Body of pancreas (tissue), 4 donors: Measurements from ENCODE around the gene CCN5. TPM values are rescaled to one million over a fixed set of nuclear protein-coding genes. Genes with fewer than 3 reads are reported as not detected.
A peak's percentile ranks its signal among the peaks of the same experiment; 100 is the strongest.

Experiments
- ATAC-seq: fragments of 150-250 bp; one replicate; pipeline ENCODE4 v1.9.1; 2016
- DNase-seq, 4 donors: peaks; one replicate each; pipeline ENCODE4 v3.0.0-alpha.2; 2019
- H3K27ac ChIP-seq, 4 donors: fragments of 200-600 bp; sonication (generic); 1 replicate in 3 of 4; 2 replicates in 1 of 4; pipeline versions ENCODE4 v1.5.1 to v1.6.1; 2016 to 2019; ENCODE audit warnings: mild to moderate bottlenecking in 1 of 4, mixed read lengths in 1 of 4, moderate library complexity in 1 of 4
- H3K27me3 ChIP-seq, 2 donors: fragments of 200-600 bp; sonication (generic); one replicate each; pipeline ENCODE4 v1.6.0; 2016; ENCODE audit warnings: mild to moderate bottlenecking in 1 of 2
- H3K36me3 ChIP-seq, 2 donors: fragments of 200-600 bp; sonication (generic); replicated peaks in 1 of 2; 2 replicates each; pipeline ENCODE4 v1.5.1; 2016; ENCODE audit warnings: low read depth in 2 of 2; ENCODE audit not compliant: insufficient read depth in 1 of 2
- H3K4me1 ChIP-seq: fragments of 200-600 bp; sonication (generic); one replicate; pipeline ENCODE4 v1.6.0; 2016
- H3K4me3 ChIP-seq, 2 donors: fragments of 200-600 bp; sonication (generic); 1 replicate in 1 of 2; 2 replicates in 1 of 2; pipeline ENCODE4 v1.5.1; 2016 to 2019
- H3K9me3 ChIP-seq, 3 donors: fragments of 200-600 bp; sonication (generic); 1 replicate in 2 of 3; 2 replicates in 1 of 3; pipeline ENCODE4 v1.5.1; 2016
- POLR2A ChIP-seq, 3 donors: fragments of 450-650 bp; IDR thresholded peaks; one replicate each; pipeline ENCODE4 v1.6.1; 2016; ENCODE audit warnings: antibody characterized with exemption in 3 of 3, mild to moderate bottlenecking in 2 of 3
- WGBS, 2 donors: methylation state at CpG; one replicate each; pipeline ENCODE4 v1.1.5; 2017; 5-methylcytosine and 5-hydroxymethylcytosine counted together
- intact Hi-C: fragments of 100-400 bp; cut with DNase I; formaldehyde crosslinking; loops from one replicate; pipeline ENCODE4 v1.15.1; 2023
- total RNA-seq, 2 donors: library from RNA; depleted of rRNA; stranded (reverse); fragments of >200 nt; gene quantifications; one replicate each; pipeline ENCODE4 v1.1.0, GENCODE V29; 2016
- TF ChIP-seq, protein P1 (sequence below), 7 experiments: fragments of 450-650 bp in 4 of 7; fragments of 200-600 bp in 3 of 7; sonication (generic) in 3 of 7; IDR thresholded peaks; one replicate each; pipeline ENCODE4 v1.5.1; 2016 to 2019; ENCODE audit warnings: antibody characterized with exemption in 7 of 7

The CCN5 gene
- total RNA-seq, 2 donors from 2014 or later, result 7.9 to 18.2 TPM

DNA sequence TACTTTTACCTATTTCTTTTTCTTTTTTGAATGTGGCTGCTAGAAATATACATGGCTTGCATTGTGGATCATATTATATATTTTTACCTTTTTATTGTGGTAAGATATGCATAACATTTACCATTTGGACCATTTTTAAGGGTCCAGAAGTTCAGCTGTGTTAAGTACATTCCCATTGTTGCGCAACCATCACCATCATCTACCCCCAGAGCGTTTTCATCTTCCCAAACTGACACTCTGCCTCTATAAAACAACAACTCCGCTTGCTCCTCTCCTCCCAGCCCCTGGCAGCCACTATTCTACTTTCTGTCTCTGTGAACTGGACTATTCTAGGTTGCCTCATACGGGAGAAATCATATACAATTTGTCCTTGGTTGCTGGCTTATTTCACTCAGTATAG lies 28.2 kb upstream of the CCN5 start:
- intact Hi-C loops, result loop anchor here (10.0 kb wide), 1 partner anchor 48 kb away; no protein-coding TSS in a partner anchor
- WGBS, 2 donors, result 72 to 88% methylated on average over 4 of the region's 4 CpGs
- H3K27ac ChIP-seq, result no peak overlapping the region
- H3K27me3 ChIP-seq, result no peaks in the 10 kb centered on the region
- no peaks in the 10 kb centered on the region for H3K36me3 ChIP-seq
- ATAC-seq (no peak), DNase-seq (no peak)
- H3K9me3 ChIP-seq, result no peaks in the 10 kb centered on the region
- H3K4me1 ChIP-seq, result peaks cover 6% of the 10 kb centered on the region
- no peak for TF ChIP-seq POLR2A (IDR thresholded peaks at IDR 0.05)
- TF ChIP-seq, protein P1, sequence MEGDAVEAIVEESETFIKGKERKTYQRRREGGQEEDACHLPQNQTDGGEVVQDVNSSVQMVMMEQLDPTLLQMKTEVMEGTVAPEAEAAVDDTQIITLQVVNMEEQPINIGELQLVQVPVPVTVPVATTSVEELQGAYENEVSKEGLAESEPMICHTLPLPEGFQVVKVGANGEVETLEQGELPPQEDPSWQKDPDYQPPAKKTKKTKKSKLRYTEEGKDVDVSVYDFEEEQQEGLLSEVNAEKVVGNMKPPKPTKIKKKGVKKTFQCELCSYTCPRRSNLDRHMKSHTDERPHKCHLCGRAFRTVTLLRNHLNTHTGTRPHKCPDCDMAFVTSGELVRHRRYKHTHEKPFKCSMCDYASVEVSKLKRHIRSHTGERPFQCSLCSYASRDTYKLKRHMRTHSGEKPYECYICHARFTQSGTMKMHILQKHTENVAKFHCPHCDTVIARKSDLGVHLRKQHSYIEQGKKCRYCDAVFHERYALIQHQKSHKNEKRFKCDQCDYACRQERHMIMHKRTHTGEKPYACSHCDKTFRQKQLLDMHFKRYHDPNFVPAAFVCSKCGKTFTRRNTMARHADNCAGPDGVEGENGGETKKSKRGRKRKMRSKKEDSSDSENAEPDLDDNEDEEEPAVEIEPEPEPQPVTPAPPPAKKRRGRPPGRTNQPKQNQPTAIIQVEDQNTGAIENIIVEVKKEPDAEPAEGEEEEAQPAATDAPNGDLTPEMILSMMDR (IDR thresholded peaks at IDR 0.05), result no peak
- no peak overlapping the region for H3K4me3 ChIP-seq

DNA sequence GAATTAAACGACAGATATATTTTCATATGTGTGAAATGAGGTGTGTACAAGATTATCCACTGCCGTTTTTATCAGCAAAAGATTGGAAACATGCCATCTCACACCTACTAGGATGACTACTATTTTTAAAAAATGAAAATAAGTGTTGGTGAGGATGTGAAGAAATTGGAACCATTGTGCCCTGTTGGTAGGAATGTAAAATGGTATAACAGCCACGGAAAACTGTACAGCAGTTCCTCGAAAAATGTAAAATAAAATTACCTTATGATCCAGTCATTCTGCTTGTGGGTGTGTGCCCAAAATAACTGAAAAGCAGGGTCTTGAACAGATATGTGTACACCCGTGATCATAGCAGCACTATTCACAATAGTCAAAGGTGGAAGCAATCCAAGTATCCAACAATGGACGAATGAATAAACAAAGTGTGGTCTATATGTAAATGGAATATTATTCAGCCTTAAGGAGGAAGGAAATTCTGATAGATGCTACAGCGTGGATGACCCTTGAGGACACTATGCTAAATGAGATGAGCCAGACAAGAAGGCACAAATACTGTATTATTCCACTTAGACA lies 27.0 kb upstream of the CCN5 start:
- no peaks in the 10 kb centered on the region for H3K36me3 ChIP-seq
- intact Hi-C loops, result loop anchor here (10.0 kb wide), 1 partner anchor 47 kb away; no protein-coding TSS in a partner anchor
- DNase-seq, result no peak
- TF ChIP-seq POLR2A (IDR thresholded peaks at IDR 0.05), result no peak
- TF ChIP-seq, protein P1 (IDR thresholded peaks at IDR 0.05), result no peak
- peaks cover 6% of the 10 kb centered on the region for H3K4me1 ChIP-seq
- ATAC-seq, result no peak
- no peaks in the 10 kb centered on the region for H3K9me3 ChIP-seq
- no peaks in the 10 kb centered on the region for H3K27me3 ChIP-seq
- H3K4me3 ChIP-seq, result no peak overlapping the region
- no peak overlapping the region for H3K27ac ChIP-seq
- WGBS, 2 donors, result 35 to 41% methylated on average over 7 of the region's 7 CpGs

DNA sequence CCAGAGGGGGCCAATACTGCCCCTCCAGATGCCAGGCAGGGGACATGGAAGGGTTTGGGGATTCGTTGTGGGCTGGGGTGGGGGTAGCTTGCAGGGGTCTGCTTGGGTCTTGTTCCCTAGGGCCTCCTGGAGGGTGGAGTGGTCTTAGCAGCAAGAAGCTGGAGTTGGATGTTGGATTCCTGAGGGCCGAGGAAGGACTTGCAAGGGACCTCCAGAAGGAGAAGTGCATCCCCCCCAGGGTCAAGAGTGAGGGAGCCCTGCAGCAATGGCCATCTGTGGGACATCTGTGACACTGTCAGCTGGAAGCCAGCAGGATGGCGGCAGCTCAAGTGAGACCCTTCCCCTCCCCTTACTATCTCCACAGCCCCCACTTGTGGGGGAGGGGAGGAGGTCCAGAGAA lies 25.4 kb upstream of the CCN5 start:
- ATAC-seq, result no peak
- Histone ChIP-seq H3K27ac (no peak overlapping the region), H3K9me3 (no peaks in the 10 kb centered on the region), H3K4me1 (peaks cover 6% of the 10 kb centered on the region), H3K27me3 (no peaks in the 10 kb centered on the region), H3K36me3 (no peaks in the 10 kb centered on the region), H3K4me3 (no peak overlapping the region)
- no peak for DNase-seq
- WGBS, 2 donors, result 65% methylated on average over 3 of the region's 3 CpGs; no CpG with 5 or more reads in 1 of the 2 donors
- intact Hi-C loops, result loop anchor here (10.0 kb wide), 1 partner anchor 45 kb away; no protein-coding TSS in a partner anchor
- TF ChIP-seq, protein P1 (IDR thresholded peaks at IDR 0.05), result no peak
- no peak for TF ChIP-seq POLR2A (IDR thresholded peaks at IDR 0.05)

DNA sequence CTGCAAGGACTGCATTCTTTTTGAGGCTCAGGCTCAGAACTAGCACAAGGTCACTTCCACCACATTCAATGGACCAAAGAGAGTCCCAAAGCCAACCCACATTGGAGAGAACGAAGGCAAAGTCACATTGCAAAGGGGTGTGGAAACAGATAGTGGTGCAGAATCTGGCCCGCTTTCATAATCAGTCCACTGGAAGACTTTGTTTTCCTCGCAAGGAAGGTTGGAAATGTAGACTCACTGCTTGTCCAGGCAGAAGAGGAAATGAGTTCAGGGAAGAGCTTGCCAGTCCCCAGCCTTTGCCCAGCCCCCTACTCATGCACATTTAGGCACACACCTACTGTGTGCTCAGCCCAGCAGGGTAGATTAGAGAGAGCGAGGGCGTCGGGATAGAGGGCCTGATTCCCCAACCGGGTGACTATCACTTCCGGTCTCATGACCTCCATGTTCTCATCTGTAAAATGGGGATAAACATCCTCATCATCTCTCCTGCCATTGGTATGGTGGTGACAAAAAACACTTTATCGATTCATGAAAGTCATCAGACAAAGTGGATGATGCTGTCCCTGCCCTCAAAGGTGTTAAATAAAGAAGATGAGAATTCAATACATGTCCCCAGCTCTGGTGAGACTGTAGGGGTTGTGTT lies 24.3 kb upstream of the CCN5 start:
- Histone ChIP-seq H3K4me1 (no peaks in the 10 kb centered on the region), H3K27me3 (no peaks in the 10 kb centered on the region), H3K27ac (no peak overlapping the region), H3K4me3 (no peak overlapping the region), H3K36me3 (no peaks in the 10 kb centered on the region), H3K9me3 (no peaks in the 10 kb centered on the region)
- DNase-seq, result peak in 1 of 4 donors; percentile 35
- 76 to 81% methylated on average over 6 to 9 of the region's 9 CpGs for WGBS, 2 donors
- intact Hi-C loops, result no loop called here
- ATAC-seq, result no peak
- TF ChIP-seq, protein P1 (IDR thresholded peaks at IDR 0.05), result no peak
- no peak for TF ChIP-seq POLR2A (IDR thresholded peaks at IDR 0.05)
